Ishikawa (cell line): ENCODE data around the gene ZBTB2.

ENCODE experiments used
- CREB1 ChIP-seq: IDR thresholded peaks from 2 replicates; pipeline ENCODE4 v1.6.1; 2012; ENCODE audit warnings: low read depth
- EGR1 ChIP-seq: IDR thresholded peaks from 2 replicates; pipeline ENCODE4 v1.6.1; 2012
- MAX ChIP-seq: IDR thresholded peaks from 2 replicates; pipeline ENCODE4 v1.6.1; 2012
- RAD21 ChIP-seq: IDR thresholded peaks from 2 replicates; pipeline ENCODE4 v1.6.1; 2012; ENCODE audit warnings: low read depth
- REST ChIP-seq: IDR thresholded peaks from 2 replicates; pipeline ENCODE4 v1.6.1; 2012; ENCODE audit warnings: low read depth, mild to moderate bottlenecking
- TAF1 ChIP-seq: IDR thresholded peaks from 2 replicates; pipeline ENCODE4 v1.6.1; 2012; ENCODE audit warnings: low read depth, mild to moderate bottlenecking
- TCF12 ChIP-seq: IDR thresholded peaks from 2 replicates; pipeline ENCODE4 v1.6.1; 2012; ENCODE audit warnings: low read depth

- no peak for TF ChIP-seq EGR1
- TF ChIP-seq TCF12 = no peak
- TF ChIP-seq RAD21 = no peak
- TF ChIP-seq REST = no peak
- no peak for TF ChIP-seq TAF1
- no peak for TF ChIP-seq MAX
- TF ChIP-seq CREB1 = no peak
These were observed 21.6 kb upstream of the ZBTB2 start for GRCh38 chr6:151412909-151413308.
